ENCODE measurements around the gene NAA50. TPM values are rescaled to one million over a fixed set of nuclear protein-coding genes. Genes with fewer than 3 reads are reported as not detected.

The NAA50 gene
- total RNA-seq, 1 experiment from 2014 or later: 188 TPM

DNA sequence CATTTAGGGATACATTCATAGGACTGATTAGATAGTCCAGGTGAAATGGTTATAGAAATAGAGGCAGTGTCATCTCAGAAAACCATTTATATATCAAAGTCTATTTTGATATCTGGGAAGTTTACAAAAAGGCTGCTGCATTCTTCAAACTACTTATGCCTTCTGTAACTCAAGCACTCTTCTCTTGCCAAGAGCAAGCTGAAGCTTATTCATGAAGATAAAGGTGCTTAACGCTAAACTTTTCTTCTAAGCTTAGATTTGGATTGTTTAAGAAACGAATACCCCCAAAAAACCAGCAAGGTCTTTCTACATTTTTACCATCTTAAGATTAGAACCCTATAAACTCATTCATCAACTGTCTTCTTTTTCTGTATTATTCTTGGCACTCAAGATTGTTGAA lies 26.3 kb downstream of the NAA50 start:
- Mint-ChIP-seq H3K27me3 (ENCODE audit: insufficient read depth, unreplicated experiment) (no peaks in the 10 kb centered on the region), H3K4me3 (ENCODE audit: unreplicated experiment) (no peak overlapping the region), H3K27ac (ENCODE audit: unreplicated experiment) (no peak overlapping the region), H3K4me1 (ENCODE audit: low read depth, unreplicated experiment) (no peaks in the 10 kb centered on the region), H3K9me3 (ENCODE audit: unreplicated experiment) (no peaks in the 10 kb centered on the region), H3K36me3 (ENCODE audit: insufficient read depth, unreplicated experiment) (peaks cover 48% of the 10 kb centered on the region)
- ChIA-PET CTCF (no interaction called here), POLR2A (no interaction called here)
- DNase-seq: no peak
- no peaks in the 10 kb centered on the region for H3K27me3 ChIP-seq (replicated peaks; ENCODE audit: control insufficient read depth, insufficient read depth, low read length)
- TF ChIP-seq, protein P1, sequence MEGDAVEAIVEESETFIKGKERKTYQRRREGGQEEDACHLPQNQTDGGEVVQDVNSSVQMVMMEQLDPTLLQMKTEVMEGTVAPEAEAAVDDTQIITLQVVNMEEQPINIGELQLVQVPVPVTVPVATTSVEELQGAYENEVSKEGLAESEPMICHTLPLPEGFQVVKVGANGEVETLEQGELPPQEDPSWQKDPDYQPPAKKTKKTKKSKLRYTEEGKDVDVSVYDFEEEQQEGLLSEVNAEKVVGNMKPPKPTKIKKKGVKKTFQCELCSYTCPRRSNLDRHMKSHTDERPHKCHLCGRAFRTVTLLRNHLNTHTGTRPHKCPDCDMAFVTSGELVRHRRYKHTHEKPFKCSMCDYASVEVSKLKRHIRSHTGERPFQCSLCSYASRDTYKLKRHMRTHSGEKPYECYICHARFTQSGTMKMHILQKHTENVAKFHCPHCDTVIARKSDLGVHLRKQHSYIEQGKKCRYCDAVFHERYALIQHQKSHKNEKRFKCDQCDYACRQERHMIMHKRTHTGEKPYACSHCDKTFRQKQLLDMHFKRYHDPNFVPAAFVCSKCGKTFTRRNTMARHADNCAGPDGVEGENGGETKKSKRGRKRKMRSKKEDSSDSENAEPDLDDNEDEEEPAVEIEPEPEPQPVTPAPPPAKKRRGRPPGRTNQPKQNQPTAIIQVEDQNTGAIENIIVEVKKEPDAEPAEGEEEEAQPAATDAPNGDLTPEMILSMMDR (IDR thresholded peaks at IDR 0.05; ENCODE audit: insufficient read depth in 1 of 2, low read depth in 1 of 2, low read length in 1 of 2, severe bottlenecking in 1 of 2, unreplicated experiment in 1 of 2): no peak
- no peak overlapping the region for H3K4me3 ChIP-seq (ENCODE audit: low read depth, low read length)
- intact Hi-C loops (cut with micrococcal nuclease; ENCODE audit: unreplicated experiment): no loop called here
- H3K4me1 ChIP-seq: peaks cover 7% of the 10 kb centered on the region
- H3K36me3 ChIP-seq (ENCODE audit: control insufficient read depth, insufficient read depth, low read length): no peaks in the 10 kb centered on the region
- BruUV-seq (replicated peaks): no TSS peak
- H3K9me3 ChIP-seq: no peaks in the 10 kb centered on the region

DNA sequence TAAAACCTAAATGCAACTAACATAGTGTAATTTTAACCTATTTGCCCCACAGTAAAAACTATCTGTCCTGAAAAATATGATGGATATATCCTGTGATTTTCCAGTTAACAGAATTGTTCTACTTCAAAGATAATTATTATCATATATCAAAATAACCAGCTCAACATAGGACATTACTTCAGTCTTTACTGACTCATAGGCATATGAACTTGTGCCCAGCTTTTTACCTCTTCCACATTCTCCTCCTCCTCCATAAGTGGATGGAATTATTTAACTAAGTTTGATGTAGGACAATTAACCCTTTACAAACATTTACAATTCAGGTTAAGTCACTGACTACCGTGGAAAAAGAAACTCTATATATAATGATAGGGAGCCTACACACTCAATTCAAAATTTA lies 26.8 kb downstream of the NAA50 start:
- H3K9me3 ChIP-seq: no peaks in the 10 kb centered on the region
- ChIA-PET CTCF (no interaction called here), POLR2A (no interaction called here)
- peaks cover 7% of the 10 kb centered on the region for H3K4me1 ChIP-seq
- no peaks in the 10 kb centered on the region for H3K36me3 ChIP-seq (ENCODE audit: control insufficient read depth, insufficient read depth, low read length)
- intact Hi-C loops (cut with micrococcal nuclease; ENCODE audit: unreplicated experiment): no loop called here
- no peak for DNase-seq
- H3K36me3 Mint-ChIP-seq (ENCODE audit: insufficient read depth, unreplicated experiment): peaks cover 48% of the 10 kb centered on the region
- no peak overlapping the region for H3K4me3 Mint-ChIP-seq (ENCODE audit: unreplicated experiment)
- H3K27me3 ChIP-seq (replicated peaks; ENCODE audit: control insufficient read depth, insufficient read depth, low read length): no peaks in the 10 kb centered on the region
- H3K27ac Mint-ChIP-seq (ENCODE audit: unreplicated experiment): no peak overlapping the region
- TSS peak; percentile 27 for BruUV-seq (replicated peaks)
- no peaks in the 10 kb centered on the region for H3K9me3 Mint-ChIP-seq (ENCODE audit: unreplicated experiment)
- H3K4me3 ChIP-seq (ENCODE audit: low read depth, low read length): no peak overlapping the region
- TF ChIP-seq, protein P1 (IDR thresholded peaks at IDR 0.05; ENCODE audit: insufficient read depth in 1 of 2, low read depth in 1 of 2, low read length in 1 of 2, severe bottlenecking in 1 of 2, unreplicated experiment in 1 of 2): no peak
- H3K4me1 Mint-ChIP-seq (ENCODE audit: low read depth, unreplicated experiment): no peaks in the 10 kb centered on the region
- H3K27me3 Mint-ChIP-seq (ENCODE audit: insufficient read depth, unreplicated experiment): no peaks in the 10 kb centered on the region

DNA sequence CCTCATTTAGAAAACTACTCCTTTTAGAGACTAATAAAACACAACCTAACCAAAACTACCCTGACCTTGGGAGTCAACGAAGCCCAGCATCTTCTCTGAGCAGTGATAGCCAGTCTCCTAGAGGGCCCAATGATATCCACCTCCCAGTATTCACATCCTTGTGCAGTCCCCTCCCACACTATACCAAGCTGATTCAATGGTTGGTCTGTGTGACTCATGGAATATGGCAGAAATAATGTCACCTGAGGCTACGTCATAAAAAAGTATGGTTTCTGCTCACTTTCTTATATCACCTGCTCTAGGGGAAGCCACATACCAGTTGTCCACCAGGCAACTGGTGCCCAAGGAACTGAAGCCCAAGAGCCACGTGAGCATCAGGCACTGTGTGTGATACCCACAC lies 28.2 kb downstream of the NAA50 start:
- Histone ChIP-seq H3K4me1 (peaks cover 7% of the 10 kb centered on the region), H3K9me3 (no peaks in the 10 kb centered on the region), H3K4me3 (ENCODE audit: low read depth, low read length) (no peak overlapping the region), H3K27me3 (replicated peaks; ENCODE audit: control insufficient read depth, insufficient read depth, low read length) (no peaks in the 10 kb centered on the region), H3K36me3 (ENCODE audit: control insufficient read depth, insufficient read depth, low read length) (no peaks in the 10 kb centered on the region)
- no peak overlapping the region for H3K4me3 Mint-ChIP-seq (ENCODE audit: unreplicated experiment)
- DNase-seq: no peak
- no peaks in the 10 kb centered on the region for H3K27me3 Mint-ChIP-seq (ENCODE audit: insufficient read depth, unreplicated experiment)
- intact Hi-C loops (cut with micrococcal nuclease; ENCODE audit: unreplicated experiment): no loop called here
- H3K9me3 Mint-ChIP-seq (ENCODE audit: unreplicated experiment): no peaks in the 10 kb centered on the region
- no TSS peak for BruUV-seq (replicated peaks)
- peaks cover 35% of the 10 kb centered on the region for H3K36me3 Mint-ChIP-seq (ENCODE audit: insufficient read depth, unreplicated experiment)
- ChIA-PET POLR2A (no interaction called here), CTCF (no interaction called here)
- no peak overlapping the region for H3K27ac Mint-ChIP-seq (ENCODE audit: unreplicated experiment)
- H3K4me1 Mint-ChIP-seq (ENCODE audit: low read depth, unreplicated experiment): peaks cover under 1% of the 10 kb centered on the region
- TF ChIP-seq, protein P1 (IDR thresholded peaks at IDR 0.05; ENCODE audit: insufficient read depth in 1 of 2, low read depth in 1 of 2, low read length in 1 of 2, severe bottlenecking in 1 of 2, unreplicated experiment in 1 of 2): no peak

Measured in Caco-2 (cell line).